ENCODE data around the gene CYB5R3. TPM values are rescaled to one million over a fixed set of nuclear protein-coding genes. Genes with fewer than 3 reads are reported as not detected.

The CYB5R3 gene
- total RNA-seq, 1 experiment from 2014 or later, result 85.4 TPM

- TF ChIP-seq, protein P1, sequence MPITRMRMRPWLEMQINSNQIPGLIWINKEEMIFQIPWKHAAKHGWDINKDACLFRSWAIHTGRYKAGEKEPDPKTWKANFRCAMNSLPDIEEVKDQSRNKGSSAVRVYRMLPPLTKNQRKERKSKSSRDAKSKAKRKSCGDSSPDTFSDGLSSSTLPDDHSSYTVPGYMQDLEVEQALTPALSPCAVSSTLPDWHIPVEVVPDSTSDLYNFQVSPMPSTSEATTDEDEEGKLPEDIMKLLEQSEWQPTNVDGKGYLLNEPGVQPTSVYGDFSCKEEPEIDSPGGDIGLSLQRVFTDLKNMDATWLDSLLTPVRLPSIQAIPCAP (CRISPR knock-in tag; IDR thresholded peaks at IDR 0.05), result no peak
- TF ChIP-seq PRDM15 (CRISPR knock-in tag; IDR thresholded peaks at IDR 0.05), result no peak
- TF ChIP-seq, protein P2, sequence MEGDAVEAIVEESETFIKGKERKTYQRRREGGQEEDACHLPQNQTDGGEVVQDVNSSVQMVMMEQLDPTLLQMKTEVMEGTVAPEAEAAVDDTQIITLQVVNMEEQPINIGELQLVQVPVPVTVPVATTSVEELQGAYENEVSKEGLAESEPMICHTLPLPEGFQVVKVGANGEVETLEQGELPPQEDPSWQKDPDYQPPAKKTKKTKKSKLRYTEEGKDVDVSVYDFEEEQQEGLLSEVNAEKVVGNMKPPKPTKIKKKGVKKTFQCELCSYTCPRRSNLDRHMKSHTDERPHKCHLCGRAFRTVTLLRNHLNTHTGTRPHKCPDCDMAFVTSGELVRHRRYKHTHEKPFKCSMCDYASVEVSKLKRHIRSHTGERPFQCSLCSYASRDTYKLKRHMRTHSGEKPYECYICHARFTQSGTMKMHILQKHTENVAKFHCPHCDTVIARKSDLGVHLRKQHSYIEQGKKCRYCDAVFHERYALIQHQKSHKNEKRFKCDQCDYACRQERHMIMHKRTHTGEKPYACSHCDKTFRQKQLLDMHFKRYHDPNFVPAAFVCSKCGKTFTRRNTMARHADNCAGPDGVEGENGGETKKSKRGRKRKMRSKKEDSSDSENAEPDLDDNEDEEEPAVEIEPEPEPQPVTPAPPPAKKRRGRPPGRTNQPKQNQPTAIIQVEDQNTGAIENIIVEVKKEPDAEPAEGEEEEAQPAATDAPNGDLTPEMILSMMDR (IDR thresholded peaks at IDR 0.05), result no peak
- TF ChIP-seq RELA (CRISPR knock-in tag; IDR thresholded peaks at IDR 0.05; ENCODE audit: borderline replicate concordance), result no peak
- no peak for TF ChIP-seq GTF2I (CRISPR knock-in tag; conservative IDR thresholded peaks at IDR 0.05)
These were observed 57.2 kb downstream of the CYB5R3 start (continued) for GRCh38 chr22:42591987-42592386.

- peaks cover 68% of the 10 kb centered on the region for H3K36me3 Mint-ChIP-seq
- H3K4me1 Mint-ChIP-seq, result no peaks in the 10 kb centered on the region
- no peak overlapping the region for H3K27ac Mint-ChIP-seq
- DNase-seq (ENCODE audit: low spot score), result no peak
- no peaks in the 10 kb centered on the region for H3K9me3 Mint-ChIP-seq
- ChIA-PET CTCF (no interaction called here), POLR2A (no interaction called here)
- ATAC-seq, result no peak
- H3K4me3 Mint-ChIP-seq, result no peak overlapping the region
- H3K27me3 Mint-ChIP-seq (ENCODE audit: low read depth), result no peaks in the 10 kb centered on the region
- TF ChIP-seq ZNF281 (CRISPR knock-in tag; IDR thresholded peaks at IDR 0.05) (no peak), PRRX2 (CRISPR knock-in tag; IDR thresholded peaks at IDR 0.05) (no peak), ZNF263 (CRISPR knock-in tag; IDR thresholded peaks at IDR 0.05; ENCODE audit: low read depth) (no peak), PREB (CRISPR knock-in tag; IDR thresholded peaks at IDR 0.05; ENCODE audit: borderline replicate concordance) (no peak), TP53 (CRISPR knock-in tag; IDR thresholded peaks at IDR 0.05) (no peak), MXD4 (CRISPR knock-in tag; IDR thresholded peaks at IDR 0.05; ENCODE audit: borderline replicate concordance) (no peak), CDX4 (CRISPR knock-in tag; IDR thresholded peaks at IDR 0.05; ENCODE audit: borderline replicate concordance) (no peak)
These were observed 61.5 kb downstream of the CYB5R3 start for GRCh38 chr22:42587588-42588175.

DNA sequence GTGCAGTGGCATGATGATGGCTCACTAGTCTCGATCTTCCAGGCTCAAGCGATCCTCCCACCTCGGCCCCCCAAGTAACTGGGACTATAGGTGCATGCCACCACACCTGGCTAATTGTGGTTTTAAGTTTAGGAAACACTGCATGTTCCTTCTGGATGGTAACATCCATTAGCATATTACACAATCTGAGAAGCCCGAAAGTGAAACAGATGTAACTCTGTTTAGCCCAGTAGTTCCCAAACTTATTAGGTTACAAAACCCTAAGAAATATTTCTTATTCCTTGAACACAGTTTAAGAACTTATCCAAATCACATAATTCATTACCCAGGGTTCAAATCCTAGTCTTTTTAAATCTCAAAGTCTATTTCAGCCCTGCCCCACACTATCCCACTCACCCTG, 62.8 kb downstream of the CYB5R3 start:
- H3K4me1 Mint-ChIP-seq, result peaks cover 3% of the 10 kb centered on the region
- ATAC-seq (no peak), DNase-seq (ENCODE audit: low spot score) (no peak)
- H3K36me3 Mint-ChIP-seq, result peaks cover 56% of the 10 kb centered on the region
- POLR2A ChIA-PET, result no interaction called here
- no peaks in the 10 kb centered on the region for H3K27me3 Mint-ChIP-seq (ENCODE audit: low read depth)
- no peaks in the 10 kb centered on the region for H3K9me3 Mint-ChIP-seq
- CTCF ChIA-PET, result no interaction called here
- H3K27ac Mint-ChIP-seq, result no peak overlapping the region
- no peak overlapping the region for H3K4me3 Mint-ChIP-seq
- TF ChIP-seq ZNF512 (CRISPR knock-in tag; IDR thresholded peaks at IDR 0.05; ENCODE audit: borderline replicate concordance), result no peak
- TF ChIP-seq ZNF423 (CRISPR knock-in tag; IDR thresholded peaks at IDR 0.05), result no peak
- TF ChIP-seq RORB (CRISPR knock-in tag; IDR thresholded peaks at IDR 0.05), result no peak
- no peak for TF ChIP-seq SOX15 (CRISPR knock-in tag; IDR thresholded peaks at IDR 0.05)
- TF ChIP-seq TEAD1 (CRISPR knock-in tag; IDR thresholded peaks at IDR 0.05), result no peak
- TF ChIP-seq ATF6 (CRISPR knock-in tag; IDR thresholded peaks at IDR 0.05), result no peak

All from WTC11 (cell line).